Glutamatergic neuron (in vitro differentiated cells): Measurements from ENCODE around the gene PLAAT2. TPM values are rescaled to one million over a fixed set of nuclear protein-coding genes. Genes with fewer than 3 reads are reported as not detected.

ENCODE experiments used
- DNase-seq: peaks from one replicate; pipeline ENCODE4 v3.0.0; 2022
- H3K27ac Mint-ChIP-seq: one replicate; pipeline ENCODE4 v1.8.0; 2020; ENCODE audit warnings: mild to moderate bottlenecking, mixed read lengths, inconsistent platforms; ENCODE audit not compliant: unreplicated experiment
- H3K27me3 Mint-ChIP-seq: one replicate; pipeline ENCODE4 v1.8.0; 2020; ENCODE audit warnings: mild to moderate bottlenecking, moderate library complexity, mixed read lengths, inconsistent platforms; ENCODE audit not compliant: unreplicated experiment
- H3K36me3 Mint-ChIP-seq: one replicate; pipeline ENCODE4 v1.8.0; 2020; ENCODE audit warnings: mild to moderate bottlenecking, mixed read lengths, inconsistent platforms; ENCODE audit not compliant: unreplicated experiment
- H3K4me1 Mint-ChIP-seq: one replicate; pipeline ENCODE4 v1.8.0; 2020; ENCODE audit warnings: mild to moderate bottlenecking, low read depth, mixed read lengths, inconsistent platforms; ENCODE audit not compliant: unreplicated experiment
- H3K4me3 Mint-ChIP-seq: one replicate; pipeline ENCODE4 v1.8.0; 2020; ENCODE audit warnings: mild to moderate bottlenecking, mixed read lengths, inconsistent platforms; ENCODE audit not compliant: unreplicated experiment
- H3K9me3 Mint-ChIP-seq: one replicate; pipeline ENCODE4 v1.8.0; 2020; ENCODE audit warnings: mild to moderate bottlenecking, moderate library complexity, mixed read lengths, inconsistent platforms; ENCODE audit not compliant: unreplicated experiment
- CTCF ChIP-seq: fragments of 200-600 bp; sonication (generic); IDR thresholded peaks from one replicate; pipeline ENCODE4 v1.5.0; 2021; ENCODE audit not compliant: partially characterized antibody, unreplicated experiment
- total RNA-seq: library from RNA; stranded (reverse); fragmentation: NEBNext Ultra II Directional; extraction: Animal tissue kit (Norgen Biotek cat#: 25700); gene quantifications from one replicate; pipeline ENCODE4 v1.2.1, GENCODE V29; 2021; ENCODE audit not compliant: unreplicated experiment

PLAAT2 gene
- total RNA-seq, 1 donor from 2014 or later: not detected

GRCh38 chr11:63516109-63516508, 47.1 kb downstream of the PLAAT2 start:
- no peak for TF ChIP-seq CTCF
- Mint-ChIP-seq H3K9me3 (no peaks in the 10 kb centered on the region), H3K4me1 (peaks cover 2% of the 10 kb centered on the region), H3K36me3 (no peaks in the 10 kb centered on the region), H3K27me3 (peaks cover 9% of the 10 kb centered on the region), H3K27ac (no peak overlapping the region), H3K4me3 (no peak overlapping the region)
- DNase-seq: no peak

DNA sequence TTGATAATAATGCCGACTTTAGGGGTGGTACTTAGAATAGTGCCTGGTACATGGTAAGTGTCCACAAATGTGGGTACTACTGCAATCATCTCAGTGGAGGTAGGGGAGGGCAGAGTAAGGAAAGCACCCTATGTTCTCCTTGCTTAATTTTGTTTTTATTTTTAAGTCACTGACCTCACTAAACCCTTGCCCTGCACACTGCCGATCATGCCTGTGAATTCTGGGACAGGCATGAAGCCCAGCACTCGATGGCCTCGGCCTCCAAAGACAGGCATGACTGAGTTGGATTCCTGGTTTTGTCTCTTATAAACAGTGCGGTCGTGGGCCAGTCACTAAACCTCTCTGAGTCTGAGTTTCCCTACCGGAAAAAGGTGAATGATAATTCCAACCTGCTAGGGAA, 50.4 kb downstream of the PLAAT2 start:
- TF ChIP-seq CTCF: no peak
- Mint-ChIP-seq H3K27ac (no peak overlapping the region), H3K9me3 (no peaks in the 10 kb centered on the region), H3K4me3 (no peak overlapping the region), H3K36me3 (no peaks in the 10 kb centered on the region), H3K4me1 (peaks cover 10% of the 10 kb centered on the region), H3K27me3 (peaks cover 9% of the 10 kb centered on the region)
- no peak for DNase-seq

DNA sequence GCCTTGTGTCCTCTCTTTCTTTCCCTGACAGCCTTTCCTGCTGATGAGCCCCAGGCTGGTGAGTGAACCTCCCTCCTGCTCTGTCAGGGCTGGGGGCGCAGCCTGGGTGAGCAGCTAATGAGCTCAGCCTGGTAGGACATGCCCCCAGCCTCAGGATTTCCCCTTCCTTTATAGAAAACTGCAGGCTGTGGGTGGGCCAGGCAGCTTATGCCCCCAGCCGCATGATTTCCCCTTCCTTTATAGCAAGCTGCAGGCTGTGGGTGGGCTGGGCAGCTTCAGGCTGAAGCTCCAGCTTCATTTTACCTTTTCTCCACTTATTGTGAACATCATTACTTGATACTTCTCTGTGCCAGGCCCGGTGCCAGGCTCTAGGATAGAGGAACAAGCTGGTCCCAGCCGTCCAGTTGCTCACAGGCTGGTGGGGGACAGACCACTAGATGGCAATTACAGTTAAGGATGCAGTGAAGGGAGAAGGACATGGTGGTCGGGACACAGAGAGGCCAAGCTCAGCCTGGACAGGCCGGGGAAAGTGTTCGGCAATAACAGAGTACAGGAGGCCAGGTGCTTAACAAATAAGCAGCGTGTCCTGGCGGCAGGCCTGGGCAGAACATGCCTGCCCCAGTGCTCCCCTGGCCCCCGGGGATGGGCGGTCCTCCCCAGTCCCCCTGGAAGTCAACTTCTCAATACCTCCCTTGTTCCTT, 52.0 kb downstream of the PLAAT2 start:
- no peak for DNase-seq
- TF ChIP-seq CTCF: no peak
- Mint-ChIP-seq H3K4me1 (peaks cover 23% of the 10 kb centered on the region), H3K36me3 (no peaks in the 10 kb centered on the region), H3K27ac (no peak overlapping the region), H3K9me3 (peaks cover 3% of the 10 kb centered on the region), H3K27me3 (peaks cover 12% of the 10 kb centered on the region), H3K4me3 (no peak overlapping the region)

DNA sequence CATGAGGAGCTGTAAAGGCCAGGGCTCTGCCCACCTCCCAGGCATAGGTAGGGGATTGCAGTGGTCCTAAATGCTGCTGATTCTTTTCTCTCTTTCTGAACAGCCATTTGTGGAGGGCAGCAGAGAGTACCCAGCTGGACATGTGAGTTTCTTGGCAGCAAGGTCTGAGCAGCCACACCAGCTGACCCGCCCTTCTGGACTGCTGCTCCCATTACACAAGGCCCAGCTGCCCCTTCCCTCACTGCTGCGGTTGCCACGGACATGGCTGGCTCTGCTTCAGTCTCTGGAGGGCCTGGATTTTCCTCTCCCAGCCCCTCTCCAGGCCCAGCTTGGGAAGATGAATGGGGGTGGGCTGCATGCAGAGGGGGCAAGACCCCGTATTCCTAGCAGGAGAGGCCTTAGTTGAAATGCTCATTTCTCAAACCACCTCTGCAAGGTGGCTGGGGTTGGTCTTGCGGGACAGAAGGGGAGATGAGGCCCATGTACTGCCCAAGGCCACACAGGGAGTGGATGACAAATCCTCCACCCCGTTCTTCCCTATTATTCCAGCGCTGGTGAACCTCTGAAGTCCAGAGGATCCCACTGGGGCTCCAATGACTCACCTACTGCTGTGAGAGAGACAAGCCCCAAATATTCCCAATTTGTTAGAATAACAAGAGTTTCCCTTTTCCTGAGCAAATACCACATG, 52.7 kb downstream of the PLAAT2 start:
- Mint-ChIP-seq H3K4me1 (peaks cover 25% of the 10 kb centered on the region), H3K4me3 (no peak overlapping the region), H3K9me3 (peaks cover 3% of the 10 kb centered on the region), H3K27me3 (peaks cover 12% of the 10 kb centered on the region), H3K36me3 (no peaks in the 10 kb centered on the region), H3K27ac (no peak overlapping the region)
- peak; percentile 63 for DNase-seq
- no peak for TF ChIP-seq CTCF

DNA sequence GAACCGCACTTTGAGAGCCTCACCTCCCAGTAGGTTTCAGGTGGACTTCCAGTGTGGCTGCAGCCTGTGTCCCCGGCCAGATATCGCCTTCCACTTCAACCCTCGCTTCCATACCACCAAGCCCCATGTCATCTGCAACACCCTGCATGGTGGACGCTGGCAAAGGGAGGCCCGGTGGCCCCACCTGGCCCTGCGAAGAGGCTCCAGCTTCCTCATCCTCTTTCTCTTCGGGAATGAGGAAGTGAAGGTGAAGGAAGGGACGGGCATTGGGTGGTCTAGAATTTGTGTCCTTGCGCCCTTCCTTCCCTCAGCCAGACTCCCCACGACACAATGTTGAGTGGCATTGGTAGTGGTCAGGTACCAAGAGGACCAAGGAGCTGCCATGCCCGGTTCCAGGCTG, 54.4 kb downstream of the PLAAT2 start:
- DNase-seq: no peak
- no peak overlapping the region for H3K4me3 Mint-ChIP-seq
- no peak for TF ChIP-seq CTCF
- H3K27me3 Mint-ChIP-seq: peaks cover 14% of the 10 kb centered on the region
- H3K4me1 Mint-ChIP-seq: peaks cover 28% of the 10 kb centered on the region
- H3K9me3 Mint-ChIP-seq: peaks cover 6% of the 10 kb centered on the region
- H3K27ac Mint-ChIP-seq: no peak overlapping the region
- no peaks in the 10 kb centered on the region for H3K36me3 Mint-ChIP-seq
